Activated T-helper 1 cell treated with anti-CD3 and anti-CD28 coated beads, Interleukin-12 subunit alpha, Interleukin-12 subunit beta, Interleukin-2, Interleukin-4 antibody, amounts not matched to agents 30 ng/mL and 10 ng/mL and 1 ng/mL, durations not matched to agents 14 hours and 24 hours and 36 hours (primary cell): ENCODE results near the gene HPS3. TPM values are rescaled to one million over a fixed set of nuclear protein-coding genes. Genes with fewer than 3 reads are reported as not detected.
"Not testable (repeated sequence)": the region's sequence is repeated elsewhere in the genome, so short reads cannot be mapped to it uniquely, and the experiment has no call there.

Source experiments
- DNase-seq: peaks from one replicate; pipeline ENCODE4 v3.0.0; 2021; ENCODE audit warnings: low spot score
- H3K27ac Mint-ChIP-seq: one replicate; pipeline ENCODE4 v1.8.0; 2021; ENCODE audit warnings: mild to moderate bottlenecking, mixed read lengths
- H3K27me3 Mint-ChIP-seq: one replicate; pipeline ENCODE4 v1.8.0; 2022; ENCODE audit warnings: mild to moderate bottlenecking, moderate library complexity, mixed read lengths; ENCODE audit not compliant: insufficient read depth
- H3K36me3 Mint-ChIP-seq: one replicate; pipeline ENCODE4 v1.8.0; 2021; ENCODE audit warnings: low read depth, mixed read lengths
- H3K4me1 Mint-ChIP-seq: one replicate; pipeline ENCODE4 v1.8.0; 2021; ENCODE audit warnings: low read depth, mixed read lengths
- H3K4me3 Mint-ChIP-seq: one replicate; pipeline ENCODE4 v1.8.0; 2021; ENCODE audit warnings: mild to moderate bottlenecking, moderate library complexity, mixed read lengths
- H3K9me3 Mint-ChIP-seq: one replicate; pipeline ENCODE4 v1.8.0; 2021; ENCODE audit warnings: mixed read lengths
- intact Hi-C: fragments of 100-400 bp; cut with micrococcal nuclease; formaldehyde crosslinking; loops from one replicate; pipeline ENCODE4 v1.15.1; 2024
- total RNA-seq: library from RNA; stranded (reverse); gene quantifications from 2 replicates; pipeline ENCODE4 v1.2.3, GENCODE V29; 2022

The HPS3 gene
- total RNA-seq, 1 donor from 2014 or later: 15.8 TPM

- Mint-ChIP-seq H3K4me1 (no peaks in the 10 kb centered on the region), H3K4me3 (no peak overlapping the region), H3K36me3 (no peaks in the 10 kb centered on the region), H3K27ac (no peak overlapping the region), H3K27me3 (no peaks in the 10 kb centered on the region), H3K9me3 (no peaks in the 10 kb centered on the region)
- DNase-seq: no peak
- intact Hi-C loops: no loop called here
Observed at GRCh38 chr3:149095487-149095886, 34.0 kb upstream of the HPS3 start.

DNA sequence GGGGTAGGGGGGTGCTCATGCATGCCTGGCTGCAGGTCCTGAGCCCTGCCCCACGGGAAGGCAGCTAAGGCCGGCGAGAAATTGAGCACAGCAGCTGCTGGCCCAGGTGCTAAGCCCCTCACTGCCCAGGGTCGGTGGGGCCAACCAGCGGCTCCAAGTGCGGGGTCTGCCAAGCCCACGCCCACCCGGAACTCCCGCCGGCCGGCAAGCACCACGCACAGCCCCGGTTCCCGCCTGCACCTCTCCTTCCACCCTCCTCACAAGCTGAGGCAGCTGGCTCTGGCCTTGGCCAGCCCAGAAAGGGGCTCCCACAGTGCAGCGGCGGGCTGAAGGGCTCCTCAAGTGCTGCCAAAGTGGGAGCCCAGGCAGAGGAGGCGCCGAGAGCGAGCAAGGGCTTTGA is 31.5 kb upstream of the HPS3 start:
- H3K27me3 Mint-ChIP-seq, H3K4me1 Mint-ChIP-seq, H3K9me3 Mint-ChIP-seq, intact Hi-C loops, H3K27ac Mint-ChIP-seq, DNase-seq, H3K36me3 Mint-ChIP-seq, H3K4me3 Mint-ChIP-seq: not testable (repeated sequence)

DNA sequence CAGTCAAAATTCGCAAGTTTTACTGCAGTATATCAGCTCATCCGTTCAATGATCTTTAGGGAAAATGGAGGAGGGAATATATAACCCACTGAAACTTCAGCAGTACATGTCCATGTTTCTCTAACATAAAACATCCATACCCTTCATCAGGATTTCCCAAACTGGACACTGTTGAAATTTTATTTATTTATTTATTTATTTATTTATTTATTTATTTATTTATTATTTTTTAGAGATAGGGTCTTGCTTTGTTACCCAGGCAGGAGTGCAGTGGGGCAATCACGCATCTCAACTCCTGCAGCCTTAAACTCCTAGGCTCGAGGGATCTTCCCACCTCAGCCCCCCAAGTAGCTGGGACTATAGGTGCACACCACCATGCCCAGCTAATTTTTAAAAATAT is 28.3 kb upstream of the HPS3 start:
- Mint-ChIP-seq H3K9me3 (peaks cover 3% of the 10 kb centered on the region), H3K27me3 (peaks cover 8% of the 10 kb centered on the region), H3K36me3 (no peaks in the 10 kb centered on the region), H3K4me1 (no peaks in the 10 kb centered on the region), H3K4me3 (no peak overlapping the region), H3K27ac (no peak overlapping the region)
- DNase-seq: no peak
- intact Hi-C loops: no loop called here

GRCh38 chr3:149101641-149102040 is 27.8 kb upstream of the HPS3 start:
- no peak overlapping the region for H3K4me3 Mint-ChIP-seq

DNA sequence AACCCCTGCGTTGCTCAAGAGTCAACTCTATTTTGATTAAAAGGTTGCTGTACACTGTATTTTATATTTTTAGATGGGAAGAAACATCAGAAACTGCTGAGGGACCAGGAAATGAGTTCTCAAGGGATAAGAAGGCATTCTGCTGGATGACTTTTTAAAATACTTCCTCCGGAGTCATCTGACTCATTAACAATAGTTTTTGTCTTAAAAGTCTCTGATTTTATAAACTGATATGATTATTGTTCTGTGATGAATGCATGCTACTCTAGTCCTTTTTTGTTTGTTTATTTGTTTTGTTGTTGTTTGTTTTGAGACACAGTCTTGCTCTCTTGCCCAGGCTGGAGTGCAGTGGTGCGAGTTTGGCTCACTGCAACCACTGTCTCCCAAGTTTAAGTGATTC is 25.0 kb upstream of the HPS3 start:
- Mint-ChIP-seq H3K9me3 (peaks cover 4% of the 10 kb centered on the region), H3K36me3 (no peaks in the 10 kb centered on the region), H3K4me1 (no peaks in the 10 kb centered on the region), H3K27me3 (peaks cover 8% of the 10 kb centered on the region), H3K4me3 (no peak overlapping the region), H3K27ac (no peak overlapping the region)
- DNase-seq: no peak
- intact Hi-C loops: no loop called here

More at GRCh38 chr3:149101641-149102040, 27.8 kb upstream of the HPS3 start:
- no peak for DNase-seq
- H3K9me3 Mint-ChIP-seq: peaks cover 4% of the 10 kb centered on the region
- H3K36me3 Mint-ChIP-seq: no peaks in the 10 kb centered on the region
- no peaks in the 10 kb centered on the region for H3K4me1 Mint-ChIP-seq
- intact Hi-C loops: no loop called here
- no peak overlapping the region for H3K27ac Mint-ChIP-seq
- H3K27me3 Mint-ChIP-seq: peaks cover 8% of the 10 kb centered on the region

- no peaks in the 10 kb centered on the region for H3K4me1 Mint-ChIP-seq
- intact Hi-C loops: no loop called here
- H3K27ac Mint-ChIP-seq: no peak overlapping the region
- H3K4me3 Mint-ChIP-seq: no peak overlapping the region
- no peaks in the 10 kb centered on the region for H3K9me3 Mint-ChIP-seq
- peaks cover 9% of the 10 kb centered on the region for H3K27me3 Mint-ChIP-seq
- no peaks in the 10 kb centered on the region for H3K36me3 Mint-ChIP-seq
- no peak for DNase-seq
Observed at GRCh38 chr3:149114458-149114857, 15.0 kb upstream of the HPS3 start.

DNA sequence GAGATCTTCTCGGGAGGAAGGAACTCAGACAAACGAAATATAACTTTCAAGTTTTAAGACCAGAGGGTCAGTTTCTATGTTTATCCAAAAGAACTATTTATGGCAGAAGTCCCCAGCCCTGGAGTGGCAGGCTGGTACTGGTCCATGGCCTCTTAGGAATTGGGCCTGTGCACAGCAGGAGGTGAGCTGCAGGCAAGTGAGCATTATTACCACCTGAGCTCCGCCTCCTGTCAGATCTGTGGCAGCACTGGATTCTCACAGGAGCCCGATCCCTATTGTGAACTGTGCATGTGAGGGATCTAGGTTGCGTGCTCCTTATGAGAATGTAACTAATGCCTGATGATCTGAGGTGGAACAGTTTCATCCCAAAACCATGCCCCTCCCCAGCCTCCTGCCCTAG is 14.3 kb upstream of the HPS3 start:
- Mint-ChIP-seq H3K36me3 (no peaks in the 10 kb centered on the region), H3K4me3 (no peak overlapping the region), H3K4me1 (no peaks in the 10 kb centered on the region), H3K9me3 (no peaks in the 10 kb centered on the region), H3K27me3 (peaks cover 5% of the 10 kb centered on the region), H3K27ac (no peak overlapping the region)
- intact Hi-C loops: no loop called here
- no peak for DNase-seq

DNA sequence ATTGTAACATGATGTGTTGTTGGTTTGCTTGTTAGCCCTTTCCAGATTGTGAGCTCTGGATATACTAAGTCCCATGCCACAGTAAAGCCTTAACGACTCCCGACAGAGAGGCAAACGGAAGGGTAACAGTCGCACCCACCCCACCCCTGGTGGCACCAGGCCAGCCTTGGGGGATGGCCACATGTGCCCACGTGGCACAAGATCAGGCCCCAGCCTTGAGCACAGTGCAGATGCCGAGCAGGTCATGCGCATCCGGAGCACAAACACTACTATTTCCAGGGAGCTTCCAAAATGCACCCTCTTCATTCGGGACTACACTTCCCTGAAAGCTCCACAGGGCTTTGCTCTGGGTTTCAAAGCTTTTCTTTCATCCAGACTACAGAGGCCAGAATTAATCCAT is 10.7 kb upstream of the HPS3 start:
- intact Hi-C loops: no loop called here
- no peak for DNase-seq
- H3K4me1 Mint-ChIP-seq: peaks cover 5% of the 10 kb centered on the region
- no peak overlapping the region for H3K4me3 Mint-ChIP-seq
- H3K27ac Mint-ChIP-seq: no peak overlapping the region
- no peaks in the 10 kb centered on the region for H3K36me3 Mint-ChIP-seq
- no peaks in the 10 kb centered on the region for H3K9me3 Mint-ChIP-seq
- H3K27me3 Mint-ChIP-seq: peaks cover 2% of the 10 kb centered on the region

DNA sequence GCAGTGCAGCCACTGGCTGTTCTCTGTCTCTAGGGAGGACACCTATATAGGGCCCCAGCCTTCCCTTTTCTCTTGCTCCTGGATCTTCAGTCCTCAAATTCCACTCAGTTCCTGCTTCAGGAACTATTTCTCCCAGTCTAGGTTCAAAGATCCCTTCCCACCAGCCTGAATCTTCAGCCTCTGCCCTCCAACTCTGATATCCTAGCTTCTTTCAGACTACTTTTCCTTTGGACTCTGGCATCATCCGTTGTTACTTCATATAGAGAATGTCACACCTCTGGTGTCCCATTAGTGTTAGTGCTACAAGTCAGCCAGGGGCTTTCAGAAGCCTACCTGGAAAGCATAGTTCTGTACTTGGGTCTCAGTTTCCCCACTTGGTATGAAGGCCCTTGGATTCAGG is 10.0 kb upstream of the HPS3 start:
- DNase-seq: no peak
- intact Hi-C loops: no loop called here
- Mint-ChIP-seq H3K36me3 (no peaks in the 10 kb centered on the region), H3K9me3 (no peaks in the 10 kb centered on the region), H3K4me1 (peaks cover 5% of the 10 kb centered on the region), H3K27me3 (peaks cover 2% of the 10 kb centered on the region), H3K27ac (no peak overlapping the region), H3K4me3 (no peak overlapping the region)

GRCh38 chr3:149120051-149120972 is 9.1 kb upstream of the HPS3 start:
- Mint-ChIP-seq H3K36me3 (no peaks in the 10 kb centered on the region), H3K4me1 (peaks cover 5% of the 10 kb centered on the region), H3K27ac (no peak overlapping the region), H3K27me3 (peaks cover 9% of the 10 kb centered on the region), H3K9me3 (no peaks in the 10 kb centered on the region), H3K4me3 (no peak overlapping the region)
- intact Hi-C loops: loop anchor here (1.0 to 2.0 kb wide), 5 partner anchors 9 to 165 kb away; partner anchors contain the start of genes HLTF and HPS3
- no peak for DNase-seq

- intact Hi-C loops: no loop called here
- Mint-ChIP-seq H3K27me3 (peaks cover 28% of the 10 kb centered on the region), H3K9me3 (no peaks in the 10 kb centered on the region)
Observed at GRCh38 chr3:149122721-149123578, 6.5 kb upstream of the HPS3 start.

GRCh38 chr3:149128821-149129220 is 617 bp upstream of the HPS3 start:
- H3K27ac Mint-ChIP-seq: peak overlapping the region; percentile 30
- H3K4me1 Mint-ChIP-seq: peaks cover 39% of the 10 kb centered on the region
- H3K36me3 Mint-ChIP-seq: peaks cover 9% of the 10 kb centered on the region
- peaks cover 33% of the 10 kb centered on the region for H3K27me3 Mint-ChIP-seq
- intact Hi-C loops: loop anchor here (1.0 to 2.0 kb wide), 9 partner anchors 9 to 684 kb away; partner anchors contain the start of genes GYG1, HLTF and RNF13
- peak overlapping the region; percentile 92 for H3K4me3 Mint-ChIP-seq
- no peak for DNase-seq
- H3K9me3 Mint-ChIP-seq: no peaks in the 10 kb centered on the region

More at GRCh38 chr3:149122721-149123578, 6.5 kb upstream of the HPS3 start:
- Mint-ChIP-seq H3K4me3 (no peak overlapping the region), H3K27ac (no peak overlapping the region), H3K4me1 (peaks cover 5% of the 10 kb centered on the region), H3K36me3 (no peaks in the 10 kb centered on the region)
- no peak for DNase-seq

GRCh38 chr3:149131589-149131988 is 2.2 kb downstream of the HPS3 start:
- no peaks in the 10 kb centered on the region for H3K9me3 Mint-ChIP-seq
- no peak for DNase-seq

More at GRCh38 chr3:149131589-149131988, 2.2 kb downstream of the HPS3 start:
- intact Hi-C loops: no loop called here
- H3K4me3 Mint-ChIP-seq: peak overlapping the region; percentile 92
- peaks cover 39% of the 10 kb centered on the region for H3K4me1 Mint-ChIP-seq
- peaks cover 19% of the 10 kb centered on the region for H3K27me3 Mint-ChIP-seq
- H3K36me3 Mint-ChIP-seq: peaks cover 12% of the 10 kb centered on the region
- H3K27ac Mint-ChIP-seq: no peak overlapping the region
